H1 (cell line): ENCODE data around the gene CHRNA9. TPM values are rescaled to one million over a fixed set of nuclear protein-coding genes. Genes with fewer than 3 reads are reported as not detected.

ENCODE experiments used
- BACH1 ChIP-seq: IDR thresholded peaks from 2 replicates; pipeline ENCODE4 v1.6.1; 2012; ENCODE audit warnings: low read length, improper control_type of control experiment
- CBX5 ChIP-seq: fragments of 300-800, 300-1000 bp; sonication (generic); IDR thresholded peaks from 2 replicates; pipeline ENCODE4 v1.7.1; 2016; ENCODE audit warnings: antibody characterized with exemption, low read length, low read depth
- CBX8 ChIP-seq: fragments of 300-800, 300-1000 bp; sonication (generic); IDR thresholded peaks from 2 replicates; pipeline ENCODE4 v1.7.1; 2016; ENCODE audit warnings: low read depth, low read length, borderline replicate concordance
- CHD2 ChIP-seq: IDR thresholded peaks from 2 replicates; pipeline ENCODE4 v1.6.1; 2012; ENCODE audit warnings: low read length, improper control_type of control experiment
- FOSL1 ChIP-seq: IDR thresholded peaks from 2 replicates; pipeline ENCODE4 v1.6.1; 2011; ENCODE audit warnings: mild to moderate bottlenecking, low read depth, low read length, moderate library complexity; ENCODE audit not compliant: insufficient read depth
- GTF2F1 ChIP-seq: IDR thresholded peaks from 2 replicates; pipeline ENCODE4 v1.6.1; 2012; ENCODE audit warnings: low read depth, low read length, improper control_type of control experiment, borderline replicate concordance
- HDAC2 ChIP-seq, 2 experiments: fragments of 300-600 bp in 1 of 2; sonication (generic) in 1 of 2; IDR thresholded peaks; 2 replicates each; pipeline ENCODE4 v1.6.1; 2011 to 2012; ENCODE audit warnings: low read depth in 2 of 2, low read length in 2 of 2, mild to moderate bottlenecking in 2 of 2, moderate library complexity in 2 of 2, borderline replicate concordance in 1 of 2, inconsistent platforms in 1 of 2
- HDAC6 ChIP-seq: IDR thresholded peaks from one replicate; pipeline ENCODE4 v1.7.1; 2012; ENCODE audit warnings: low read depth, mild to moderate bottlenecking, inconsistent platforms, low read length, moderate library complexity
- JUN ChIP-seq: IDR thresholded peaks from 2 replicates; pipeline ENCODE4 v1.6.1; 2011; ENCODE audit warnings: low read depth, mild to moderate bottlenecking, improper control_type of control experiment, low read length
- MAFK ChIP-seq: IDR thresholded peaks from 2 replicates; pipeline ENCODE4 v1.6.1; 2012; ENCODE audit warnings: low read depth, mild to moderate bottlenecking, improper control_type of control experiment, low read length
- NANOG ChIP-seq: IDR thresholded peaks from 2 replicates; pipeline ENCODE4 v1.6.1; 2011; ENCODE audit warnings: low read length, low read depth, mild to moderate bottlenecking, inconsistent platforms; ENCODE audit not compliant: insufficient read depth, poor library complexity, severe bottlenecking
- POLR2AphosphoS5 ChIP-seq: IDR thresholded peaks from 2 replicates; pipeline ENCODE4 v1.6.1; 2011; ENCODE audit warnings: low read depth, low read length
- POU5F1 ChIP-seq: IDR thresholded peaks from 2 replicates; pipeline ENCODE4 v1.6.1; 2011; ENCODE audit warnings: low read depth, mild to moderate bottlenecking, low read length, moderate library complexity
- RBBP5 ChIP-seq: IDR thresholded peaks from 2 replicates; pipeline ENCODE4 v1.7.1; 2012; ENCODE audit warnings: low read depth, mild to moderate bottlenecking, inconsistent platforms, low read length, moderate library complexity, borderline replicate concordance
- RFX5 ChIP-seq: IDR thresholded peaks from 2 replicates; pipeline ENCODE4 v1.6.1; 2011; ENCODE audit warnings: low read depth, low read length, improper control_type of control experiment, borderline replicate concordance
- SIN3A ChIP-seq, 2 experiments: IDR thresholded peaks in 1 of 2; conservative IDR thresholded peaks in 1 of 2; 2 replicates each; pipeline ENCODE4 v1.6.1; 2011 to 2012; ENCODE audit warnings: low read length in 2 of 2, improper control_type of control experiment in 1 of 2, low read depth in 1 of 2, mild to moderate bottlenecking in 1 of 2
- SP4 ChIP-seq: IDR thresholded peaks from 2 replicates; pipeline ENCODE4 v1.6.1; 2012; ENCODE audit warnings: low read length, inconsistent platforms
- SRF ChIP-seq: IDR thresholded peaks from 2 replicates; pipeline ENCODE4 v1.6.1; 2011; ENCODE audit warnings: mild to moderate bottlenecking, low read depth, low read length, moderate library complexity
- TCF12 ChIP-seq: IDR thresholded peaks from 2 replicates; pipeline ENCODE4 v1.6.1; 2011; ENCODE audit warnings: low read depth, mild to moderate bottlenecking, low read length
- polyA plus RNA-seq, 7 experiments: library from polyadenylated mRNA; depleted of rRNA in 3 of 7; stranded (reverse) in 5 of 7; unstranded in 2 of 7; fragments of >200 nt in 5 of 7; fragments of 200-250 nt in 2 of 7; gene quantifications; 1 replicate in 5 of 7; 2 replicates in 1 of 7; 4 replicates in 1 of 7; pipeline versions ENCODE4 v1.2.1 to v1.2.3, GENCODE V29; 2011 to 2013; ENCODE audit warnings: missing spikeins in 2 of 7, mixed read lengths in 2 of 7
- total RNA-seq: library from RNA; stranded (reverse); fragmentation: NEBNext Ultra II Directional; extraction: Animal tissue kit (Norgen Biotek cat#: 25700); gene quantifications from 2 replicates; pipeline ENCODE4 v1.2.1, GENCODE V29; 2021
- TF ChIP-seq, protein P1 (sequence below): IDR thresholded peaks from 2 replicates; pipeline ENCODE4 v1.6.1; 2012; ENCODE audit warnings: inconsistent platforms
- TF ChIP-seq, protein P2 (sequence below): IDR thresholded peaks from 2 replicates; pipeline ENCODE4 v1.6.1; 2012; ENCODE audit warnings: inconsistent platforms

CHRNA9 gene
- total and polyA plus RNA-seq, 2 of the 8 experiments (the other 6 are each of a cell fraction or from before 2014, with no cell fraction given), result 1.4 to 3.3 TPM

DNA sequence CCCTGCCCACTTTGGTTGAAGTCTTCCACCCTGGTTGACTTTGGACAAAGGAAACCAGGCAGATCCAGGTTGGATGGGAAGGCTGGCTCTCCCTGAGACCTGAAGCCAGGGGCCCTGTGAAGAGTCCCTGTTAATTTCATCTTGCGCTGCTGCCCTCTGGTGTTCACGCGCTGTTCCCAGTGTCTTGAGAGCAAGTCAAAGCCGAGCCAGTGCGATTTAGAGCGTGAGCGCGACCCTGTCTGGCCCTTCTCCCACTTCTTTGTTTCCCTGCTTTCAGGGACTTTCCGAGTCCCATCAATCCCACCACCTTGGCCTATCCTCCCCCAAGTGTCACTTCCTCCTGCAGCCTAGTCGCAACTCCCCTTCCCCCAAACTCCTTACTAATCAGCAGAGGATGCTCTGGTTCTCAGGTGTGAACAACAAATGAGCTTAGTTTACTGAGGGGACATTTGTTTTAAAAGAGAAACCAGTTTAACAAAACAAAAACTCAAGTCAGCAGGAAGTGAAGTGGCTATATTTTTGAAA, 25.8 kb upstream of the CHRNA9 start (continued):
- TF ChIP-seq HDAC2 (IDR thresholded peaks at IDR 0.05; ENCODE audit: borderline replicate concordance in 1 of 2, low read depth in 2 of 2, low read length in 2 of 2), result peak in 1 of 2 experiments; percentile 45; a peak in 1 of 4 replicates
- peak; percentile 41; the same call in 1 of the 2 replicates for TF ChIP-seq TCF12
- no peak for TF ChIP-seq BACH1
- TF ChIP-seq SIN3A (conservative IDR thresholded peaks at IDR 0.05 in 1 of 2, IDR thresholded peaks at IDR 0.05 in 1 of 2; ENCODE audit: low read depth in 1 of 2, low read length in 2 of 2), result 0 out of 4 replicates have a peak, but pooled peaks of 1 of the 2 experiments have one; percentile 29
- TF ChIP-seq SRF, result no peak
- no peak for TF ChIP-seq HDAC6
- TF ChIP-seq JUN, result no peak
- TF ChIP-seq, protein P1, sequence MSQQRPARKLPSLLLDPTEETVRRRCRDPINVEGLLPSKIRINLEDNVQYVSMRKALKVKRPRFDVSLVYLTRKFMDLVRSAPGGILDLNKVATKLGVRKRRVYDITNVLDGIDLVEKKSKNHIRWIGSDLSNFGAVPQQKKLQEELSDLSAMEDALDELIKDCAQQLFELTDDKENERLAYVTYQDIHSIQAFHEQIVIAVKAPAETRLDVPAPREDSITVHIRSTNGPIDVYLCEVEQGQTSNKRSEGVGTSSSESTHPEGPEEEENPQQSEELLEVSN, result no peak; the same call in 1 of the 2 replicates
- no peak for TF ChIP-seq SP4
- TF ChIP-seq CBX5, result no peak
- no peak; the same call in 1 of the 2 replicates for TF ChIP-seq CHD2
- no peak for TF ChIP-seq NANOG
- no peak for TF ChIP-seq RFX5
- TF ChIP-seq GTF2F1, result 0 out of 2 replicates have a peak, but pooled peaks have one; percentile 7
- TF ChIP-seq, protein P2, sequence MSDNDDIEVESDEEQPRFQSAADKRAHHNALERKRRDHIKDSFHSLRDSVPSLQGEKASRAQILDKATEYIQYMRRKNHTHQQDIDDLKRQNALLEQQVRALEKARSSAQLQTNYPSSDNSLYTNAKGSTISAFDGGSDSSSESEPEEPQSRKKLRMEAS, result no peak
- no peak for TF ChIP-seq RBBP5
- no peak for TF ChIP-seq POU5F1
- no peak for TF ChIP-seq FOSL1
- no peak for TF ChIP-seq MAFK
- no peak for TF ChIP-seq CBX8
- TF ChIP-seq POLR2AphosphoS5, result peak; percentile 13; the same call in 1 of the 2 replicates
